GM18511 (cell line): ENCODE data around the gene PDRG1.
"Not testable (repeated sequence)": the region's sequence is repeated elsewhere in the genome, so short reads cannot be mapped to it uniquely, and the experiment has no call there.

Experiments used
- ATAC-seq: cut with Tn5 transposase; IDR thresholded peaks from one replicate; pipeline ENCODE4 v1.9.1; 2021; ENCODE audit warnings: mild to moderate bottlenecking, moderate library complexity; ENCODE audit not compliant: unreplicated experiment

Gene PDRG1

GRCh38 chr20:31929631-31930030 is 22.2 kb downstream of the PDRG1 start:
- not testable (repeated sequence) for ATAC-seq

GRCh38 chr20:31927627-31928159 is 24.2 kb downstream of the PDRG1 start:
- ATAC-seq = no peak

GRCh38 chr20:31926493-31926892 is 25.4 kb downstream of the PDRG1 start:
- ATAC-seq = no peak

- ATAC-seq = no peak
Observed at GRCh38 chr20:31925631-31926030, 26.2 kb downstream of the PDRG1 start.

- ATAC-seq = no peak
Observed at GRCh38 chr20:31924561-31924960, 27.3 kb downstream of the PDRG1 start.

GRCh38 chr20:31923388-31924331 is 28.2 kb downstream of the PDRG1 start:
- peak; percentile 69 for ATAC-seq

- no peak for ATAC-seq
Observed at GRCh38 chr20:31922588-31922987, 29.3 kb downstream of the PDRG1 start.

GRCh38 chr20:31922181-31922580 is 29.7 kb downstream of the PDRG1 start:
- ATAC-seq = no peak

GRCh38 chr20:31921480-31921879 is 30.4 kb downstream of the PDRG1 start:
- not testable (repeated sequence) for ATAC-seq

GRCh38 chr20:31920275-31920855 is 31.5 kb downstream of the PDRG1 start:
- ATAC-seq = no peak

- no peak for ATAC-seq
Observed at GRCh38 chr20:31919410-31920155, 32.3 kb downstream of the PDRG1 start.

GRCh38 chr20:31918466-31919105 is 33.3 kb downstream of the PDRG1 start:
- no peak for ATAC-seq

- not testable (repeated sequence) for ATAC-seq
Observed at GRCh38 chr20:31917962-31918412, 33.9 kb downstream of the PDRG1 start.

- ATAC-seq = no peak
Observed at GRCh38 chr20:31916708-31917107, 35.1 kb downstream of the PDRG1 start.

- no peak for ATAC-seq
Observed at GRCh38 chr20:31915491-31916280, 36.2 kb downstream of the PDRG1 start.

- no peak for ATAC-seq
Observed at GRCh38 chr20:31914170-31914569, 37.7 kb downstream of the PDRG1 start.

GRCh38 chr20:31913431-31914157 is 38.3 kb downstream of the PDRG1 start:
- no peak for ATAC-seq

GRCh38 chr20:31910071-31910803 is 41.6 kb downstream of the PDRG1 start:
- ATAC-seq = no peak
